ENCODE data around the gene ARMH1.

The ARMH1 gene

DNA sequence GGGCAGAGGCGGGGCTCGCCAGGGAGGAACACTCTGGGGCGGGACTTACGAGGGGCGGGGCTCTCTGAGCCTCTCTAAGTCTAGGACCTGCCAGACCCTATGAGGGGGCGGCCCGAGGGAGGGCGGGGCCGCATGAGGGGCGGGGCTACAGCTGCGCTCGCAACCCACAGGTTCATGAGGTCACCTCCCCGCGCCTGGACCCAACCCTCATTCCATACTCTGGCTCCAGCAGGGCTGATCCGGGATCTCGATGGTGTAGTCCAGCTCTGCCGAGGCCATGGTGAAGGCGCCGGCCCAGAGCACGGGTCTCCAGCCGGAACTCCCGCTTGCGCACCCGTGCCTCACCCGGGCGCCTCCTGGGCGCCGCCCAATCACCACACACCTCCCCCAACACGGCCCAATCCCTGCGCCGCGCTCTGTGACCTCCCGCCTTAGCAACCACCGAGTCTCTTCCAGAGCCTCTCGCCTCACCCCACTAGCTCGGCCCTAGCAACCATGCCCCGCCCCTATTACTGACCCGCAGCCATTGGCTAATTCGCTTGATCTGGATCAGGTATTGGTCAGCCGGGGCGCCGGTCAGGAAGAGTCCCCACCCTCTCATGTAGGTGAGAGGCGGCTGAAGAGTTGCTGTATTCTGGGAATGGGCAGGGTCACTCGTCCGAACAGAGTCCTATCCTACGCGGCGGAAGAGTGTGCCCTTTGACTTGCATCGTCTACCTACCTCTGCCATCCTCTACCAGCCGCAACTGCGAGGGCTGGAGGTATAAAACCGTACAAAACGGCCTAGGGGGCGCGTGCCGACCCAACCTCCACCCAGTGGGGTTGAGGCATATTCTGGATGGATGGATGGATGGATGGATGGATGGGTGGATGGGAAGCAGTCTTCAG, at the start of gene ARMH1, which contains the start of gene TMEM53:
ARMH1 (plus strand) TSS at position 602 of the 888 bp plus-strand sequence. CDS start 14,984 bp downstream, outside the sequence.
TMEM53 (minus strand) TSS at position 369 of the 888 bp plus-strand sequence; CDS start at position 279, 90 bp downstream.
- DNase-seq: peak; percentile 98

DNA sequence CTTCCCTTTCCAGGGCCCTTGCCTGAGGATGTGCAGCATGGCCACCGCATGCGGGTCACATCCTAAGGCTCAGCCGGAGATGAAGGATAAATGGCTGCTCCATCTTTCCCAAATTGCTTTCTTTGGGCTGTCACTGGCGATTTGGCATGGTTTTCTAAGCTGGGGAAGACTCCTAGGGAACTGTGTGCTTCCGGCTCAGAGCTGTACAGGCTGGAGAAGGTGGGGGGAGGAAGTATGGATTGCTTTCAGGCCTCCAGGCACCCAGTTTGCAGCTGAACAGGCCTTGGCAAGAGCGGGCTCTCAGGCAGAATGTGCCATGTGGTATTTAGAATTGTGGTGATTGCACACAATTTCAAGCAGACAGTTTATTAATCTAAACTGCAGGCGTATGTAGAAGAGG, 49.2 kb upstream of the ARMH1 start:
- DNase-seq: no peak

DNA sequence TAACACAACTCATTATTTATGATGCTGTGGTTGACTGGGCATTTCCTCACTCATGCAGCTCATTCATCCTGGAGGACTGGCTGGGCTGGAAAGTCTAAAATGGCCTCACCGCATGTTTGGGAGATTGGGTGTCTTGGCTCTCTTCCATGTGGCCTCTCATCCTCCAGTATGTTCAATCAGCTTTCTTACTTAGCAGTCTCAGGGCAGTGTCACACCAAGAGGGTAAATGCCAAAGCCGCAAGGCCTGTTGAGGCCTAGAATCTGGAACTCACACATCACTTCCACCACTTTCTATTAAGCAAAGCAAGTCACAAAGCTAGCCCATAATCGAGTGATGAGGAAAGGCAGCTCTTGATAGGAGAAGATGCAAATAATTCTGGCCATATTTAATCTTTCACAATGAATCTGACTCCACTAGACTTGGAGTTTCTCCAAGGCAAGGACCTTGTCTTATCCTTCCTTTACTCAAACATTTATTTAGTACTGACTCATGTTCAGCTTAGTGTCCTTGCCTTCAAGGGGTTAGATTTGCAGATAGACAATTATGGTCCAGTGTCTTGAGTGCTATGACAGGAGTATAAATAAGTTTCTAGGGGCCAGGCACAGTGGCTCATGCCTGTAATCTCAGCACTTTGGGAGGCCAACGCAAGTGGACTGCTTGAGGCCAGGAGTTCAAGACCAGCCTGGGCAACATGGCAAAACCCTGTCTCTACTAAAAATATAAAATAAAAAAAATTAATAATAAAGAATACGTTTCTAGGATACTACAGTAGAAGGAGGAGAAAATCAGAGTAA, 45.4 kb upstream of the ARMH1 start:
- DNase-seq: no peak

DNA sequence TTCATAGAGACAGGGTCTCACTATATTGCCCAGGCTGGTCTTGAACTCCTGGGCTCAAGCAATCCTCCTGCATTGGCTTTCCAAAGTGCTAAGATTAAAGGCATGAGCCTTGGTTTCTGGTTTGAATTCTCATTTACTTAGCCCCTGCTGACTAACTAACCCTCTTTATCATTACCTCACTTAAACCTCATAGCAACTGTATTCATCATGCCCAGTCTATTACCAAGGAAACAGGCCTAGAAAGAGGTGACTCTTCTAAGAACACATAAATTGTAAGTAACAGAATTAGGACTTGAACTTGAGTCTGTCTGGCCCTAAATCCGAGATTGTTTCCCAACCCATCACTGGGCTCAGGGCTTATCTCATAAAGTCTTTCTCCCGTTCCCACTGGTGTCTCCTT, 44.4 kb upstream of the ARMH1 start:
- no peak for DNase-seq

DNA sequence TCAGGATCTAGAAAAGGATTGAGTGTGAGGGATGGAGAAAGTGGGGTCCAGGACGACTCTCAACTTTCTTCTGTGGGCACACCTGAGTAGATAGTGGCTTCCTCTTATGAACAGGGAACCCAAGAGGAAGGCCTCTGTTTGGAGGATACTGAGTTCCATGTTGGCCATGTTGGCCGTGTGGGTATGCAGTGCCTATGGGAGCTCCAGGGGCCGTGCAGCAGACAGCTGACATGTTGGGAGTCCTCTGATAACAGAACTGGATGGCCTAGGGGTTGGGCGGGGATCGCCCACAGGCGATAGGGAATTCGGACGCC, 43.2 kb upstream of the ARMH1 start:
- DNase-seq: no peak

DNA sequence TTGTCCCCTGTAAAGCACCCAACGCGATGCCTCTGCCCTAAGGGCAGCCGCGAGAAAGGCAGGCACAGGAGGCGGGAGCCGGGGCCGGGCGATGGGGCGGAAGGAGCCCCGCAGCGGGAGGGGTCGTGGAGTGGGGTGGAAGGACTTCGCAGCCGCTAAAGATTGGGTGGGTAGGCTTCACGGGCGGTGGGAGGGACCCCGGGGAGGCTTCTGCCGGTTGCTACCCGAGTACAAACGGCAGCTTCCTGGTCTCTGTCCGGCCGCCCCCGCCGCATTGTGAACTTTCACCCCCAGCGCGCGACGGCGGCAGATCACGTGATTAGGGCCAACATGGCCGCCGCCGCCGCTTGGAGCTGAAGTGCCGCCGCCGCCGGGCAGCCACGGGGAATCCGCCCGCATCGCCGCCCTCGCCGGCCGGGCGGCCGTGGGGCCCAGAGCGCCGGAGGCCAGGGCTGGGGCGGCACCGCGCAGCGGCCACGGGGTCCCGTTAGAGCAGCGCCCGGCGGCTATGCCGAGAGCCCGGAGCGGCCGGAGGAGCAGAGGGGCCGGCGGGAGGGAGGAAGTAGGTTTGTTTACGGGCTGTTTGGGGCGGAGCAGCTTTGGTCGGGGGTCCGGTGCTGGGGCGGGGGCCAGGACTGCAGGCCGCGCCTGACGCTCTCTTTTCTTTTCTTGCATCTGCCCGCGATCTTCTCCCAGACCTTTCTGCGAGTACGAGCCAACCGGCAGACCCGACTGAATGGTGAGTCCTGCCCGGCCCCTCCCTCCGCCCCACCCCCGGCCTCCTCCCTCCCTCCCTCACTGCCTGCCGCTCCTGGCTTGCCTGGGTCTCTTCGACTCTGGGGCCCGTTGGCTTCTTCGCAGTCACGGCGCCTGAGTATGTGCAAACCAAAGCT, 42.6 kb upstream of the ARMH1 start:
- peak; percentile 96 for DNase-seq

DNA sequence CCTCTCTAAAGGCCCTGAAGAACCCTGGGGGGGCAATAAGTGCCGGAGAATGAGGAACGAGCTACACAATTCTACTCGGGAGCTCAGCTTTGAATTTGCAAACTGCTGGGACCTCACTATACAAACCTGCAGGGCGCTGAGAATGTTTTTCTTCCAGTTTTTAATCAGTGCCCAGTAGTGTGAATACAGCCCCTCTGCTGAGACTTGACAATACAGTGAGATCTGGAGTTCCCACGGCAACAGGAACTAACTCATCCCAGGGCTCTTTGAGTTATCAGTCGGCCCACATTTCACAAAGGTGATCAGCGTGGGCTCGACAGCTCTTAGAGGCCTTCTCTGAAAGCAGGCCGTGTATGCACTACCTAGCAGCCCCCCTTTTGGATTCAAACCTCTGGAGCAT, 41.9 kb upstream of the ARMH1 start:
- no peak for DNase-seq

DNA sequence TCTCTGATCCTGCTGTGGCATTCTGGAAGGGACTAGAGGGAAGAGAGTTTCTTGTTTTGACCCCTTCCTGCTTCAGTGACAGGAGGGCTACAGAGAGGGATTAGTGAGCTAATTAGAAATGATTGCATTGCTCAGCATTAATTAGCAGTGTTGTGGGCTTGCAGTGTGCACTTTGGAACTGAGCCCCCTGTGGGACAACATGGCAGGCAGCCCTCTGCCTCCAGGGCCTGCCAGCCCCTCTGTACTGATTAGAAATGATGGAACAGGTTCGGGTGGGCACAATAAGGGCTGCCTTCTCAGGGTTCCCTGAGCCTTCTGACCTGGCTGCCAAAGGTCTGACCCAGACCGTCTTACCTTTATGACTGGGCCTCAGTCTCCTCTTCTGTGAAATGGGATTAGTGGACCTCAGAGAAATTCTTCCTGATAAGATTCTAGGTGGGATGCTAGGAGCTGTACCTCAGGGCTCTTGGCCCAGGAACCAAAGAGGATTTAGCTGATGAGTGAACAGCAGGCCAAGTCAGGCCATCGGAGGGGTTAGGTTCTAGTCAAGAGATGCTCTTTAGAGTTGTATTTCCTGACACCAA, 39.8 kb upstream of the ARMH1 start:
- no peak for DNase-seq

DNA sequence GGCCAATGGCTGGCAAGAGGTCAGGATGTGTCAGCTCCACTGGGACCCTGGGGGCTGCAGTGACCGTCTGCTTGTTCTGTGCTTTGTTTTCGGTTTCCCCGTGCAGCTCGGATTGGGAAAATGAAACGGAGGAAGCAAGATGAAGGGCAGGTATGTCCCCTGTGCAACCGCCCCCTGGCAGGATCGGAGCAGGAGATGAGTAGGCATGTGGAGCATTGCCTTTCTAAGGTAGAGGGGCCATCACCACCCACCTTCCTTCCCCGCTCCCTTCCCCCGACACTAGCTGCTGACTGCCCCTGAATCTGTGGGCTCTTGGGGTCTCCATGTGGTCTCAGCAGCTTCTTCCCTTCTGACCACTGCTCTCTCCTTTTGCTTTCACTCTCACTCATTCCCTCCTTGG, 39.1 kb upstream of the ARMH1 start:
- no peak for DNase-seq

DNA sequence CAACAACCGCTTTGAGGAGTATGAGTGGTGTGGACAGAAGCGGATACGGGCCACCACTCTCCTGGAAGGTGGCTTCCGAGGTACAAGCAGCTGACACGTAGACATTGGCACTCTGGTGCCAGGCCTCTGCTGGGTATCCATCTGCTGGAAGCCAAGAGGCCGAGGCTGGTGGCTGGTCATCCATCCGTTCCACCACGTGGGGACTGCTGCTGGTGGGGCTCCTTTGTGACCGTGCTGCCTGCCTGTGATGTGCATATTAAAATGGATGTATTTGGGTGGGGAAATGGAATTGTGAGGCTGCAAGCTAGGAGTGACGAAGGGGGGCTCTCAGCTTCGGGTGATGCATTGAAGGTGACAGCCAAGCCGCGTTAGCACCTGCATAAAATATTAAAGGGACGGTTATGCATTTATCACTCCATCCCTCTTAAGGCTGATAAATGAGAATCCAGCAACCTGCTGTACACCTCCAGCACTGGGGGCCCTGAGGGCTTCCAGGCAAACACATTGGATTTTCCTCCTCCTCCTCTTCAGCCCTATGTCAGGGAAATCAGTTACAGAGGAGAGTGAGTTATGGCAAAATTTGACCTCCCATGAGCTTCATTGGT, 38.3 kb upstream of the ARMH1 start:
- DNase-seq: no peak

DNA sequence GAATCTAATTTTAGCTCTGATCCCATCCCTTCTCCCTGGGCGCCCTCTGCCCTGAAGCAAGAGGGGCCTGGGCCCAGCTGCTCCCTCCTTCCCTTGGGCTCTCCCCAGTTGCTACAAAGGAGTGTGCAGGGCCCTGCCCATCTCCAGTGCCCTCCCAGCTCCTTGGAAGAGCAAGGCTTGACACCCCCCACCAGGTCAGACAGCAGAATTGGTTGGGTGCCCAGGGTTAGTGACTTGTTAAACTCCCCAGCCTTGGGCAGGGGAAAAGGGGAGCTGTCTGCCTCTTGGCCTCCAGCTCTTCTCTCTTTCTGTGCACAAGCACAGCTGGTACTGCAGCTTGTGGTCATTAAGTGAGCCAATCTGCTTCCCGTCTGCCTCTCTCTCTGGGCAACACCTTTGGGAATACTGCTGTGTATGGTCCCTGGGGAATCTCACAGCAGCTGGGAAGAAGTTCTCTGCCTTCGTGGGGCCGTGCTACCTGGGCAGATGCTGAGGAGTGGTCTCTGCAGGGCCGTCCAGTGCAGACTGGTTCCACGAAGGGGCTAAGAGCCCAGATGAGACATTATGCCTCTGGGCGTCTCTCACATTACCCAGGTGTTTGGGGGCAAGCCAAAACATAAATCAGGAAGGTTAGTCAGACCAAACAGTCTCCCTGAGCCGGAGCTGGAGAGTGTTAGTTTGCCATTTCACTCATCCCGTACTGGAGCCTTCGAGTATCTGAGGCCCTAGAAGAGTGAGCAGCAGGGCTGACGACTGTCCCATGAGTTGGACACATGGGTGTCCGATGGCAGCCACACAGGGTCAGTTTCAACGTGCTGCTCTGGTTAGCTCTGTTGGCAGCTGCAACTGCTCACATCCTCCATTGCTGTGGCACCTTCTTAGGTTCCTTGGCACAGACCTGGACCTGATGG, 37.6 kb upstream of the ARMH1 start:
- no peak for DNase-seq

DNA sequence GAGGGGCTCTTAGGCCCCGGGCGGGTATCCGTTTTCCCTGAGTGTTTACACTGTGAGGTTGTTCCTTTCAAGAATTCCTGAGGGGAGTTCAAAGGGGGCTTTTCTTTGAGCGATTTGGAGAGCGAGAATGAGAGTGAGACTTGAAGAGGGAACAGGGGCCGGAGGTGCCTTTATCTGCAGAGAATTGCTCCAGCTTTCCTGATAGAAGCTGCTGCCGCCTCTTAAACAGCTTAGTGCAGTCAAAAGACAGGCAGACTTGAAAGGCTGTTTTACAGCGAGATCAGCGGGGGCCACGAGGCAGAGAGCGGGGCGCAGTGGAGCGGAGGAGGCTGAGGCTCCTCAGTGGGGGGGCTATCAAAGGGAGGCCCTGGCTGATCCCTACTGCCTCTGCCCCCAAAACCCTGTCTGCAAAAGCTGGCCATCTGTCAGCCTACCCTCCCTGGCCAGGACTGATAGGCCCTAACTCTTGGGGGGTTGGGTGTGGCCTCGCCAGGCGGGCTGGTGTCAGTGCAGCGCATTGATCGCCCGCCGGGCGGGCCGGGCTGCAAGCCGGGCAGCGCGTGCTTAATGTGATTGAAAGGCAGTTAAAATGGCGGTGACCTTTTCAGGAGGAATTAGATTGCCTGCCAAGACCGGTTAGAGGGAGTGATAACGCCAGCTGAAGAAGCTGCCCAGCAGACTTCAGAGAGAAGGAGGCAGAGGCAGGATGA, 36.7 kb upstream of the ARMH1 start:
- no peak for DNase-seq

DNA sequence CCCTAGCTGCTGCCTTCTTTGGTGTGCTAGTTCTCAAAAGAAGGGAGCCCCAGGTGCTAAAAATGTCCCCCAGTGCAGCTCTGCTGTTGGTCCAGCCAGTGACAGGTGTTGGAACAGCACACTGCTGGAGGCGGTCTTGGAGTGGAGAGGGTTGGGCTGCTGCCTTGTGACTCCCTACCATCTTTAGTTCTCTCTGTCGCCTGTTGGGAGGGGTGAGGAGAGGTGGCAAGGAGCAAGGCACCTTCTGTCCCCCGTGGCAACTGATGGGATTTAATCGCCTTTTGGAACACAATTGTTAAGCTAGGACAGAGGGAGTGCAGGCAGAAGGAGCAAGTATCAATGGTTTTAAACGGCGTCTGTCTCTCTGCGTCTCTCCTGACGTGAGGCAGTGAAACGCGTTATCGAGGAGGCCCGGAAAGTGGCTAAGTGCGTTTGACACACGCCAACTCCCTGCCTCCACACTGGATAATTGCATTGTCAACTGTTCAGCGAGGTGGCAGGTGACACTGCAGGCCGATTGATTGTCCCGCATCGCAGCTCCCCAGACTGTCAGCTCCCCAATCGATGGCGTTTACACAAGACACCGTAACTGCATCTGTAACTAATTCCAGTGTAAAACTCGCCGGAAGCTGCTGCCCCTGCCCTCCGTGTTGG, 34.2 kb upstream of the ARMH1 start:
- DNase-seq: no peak

DNA sequence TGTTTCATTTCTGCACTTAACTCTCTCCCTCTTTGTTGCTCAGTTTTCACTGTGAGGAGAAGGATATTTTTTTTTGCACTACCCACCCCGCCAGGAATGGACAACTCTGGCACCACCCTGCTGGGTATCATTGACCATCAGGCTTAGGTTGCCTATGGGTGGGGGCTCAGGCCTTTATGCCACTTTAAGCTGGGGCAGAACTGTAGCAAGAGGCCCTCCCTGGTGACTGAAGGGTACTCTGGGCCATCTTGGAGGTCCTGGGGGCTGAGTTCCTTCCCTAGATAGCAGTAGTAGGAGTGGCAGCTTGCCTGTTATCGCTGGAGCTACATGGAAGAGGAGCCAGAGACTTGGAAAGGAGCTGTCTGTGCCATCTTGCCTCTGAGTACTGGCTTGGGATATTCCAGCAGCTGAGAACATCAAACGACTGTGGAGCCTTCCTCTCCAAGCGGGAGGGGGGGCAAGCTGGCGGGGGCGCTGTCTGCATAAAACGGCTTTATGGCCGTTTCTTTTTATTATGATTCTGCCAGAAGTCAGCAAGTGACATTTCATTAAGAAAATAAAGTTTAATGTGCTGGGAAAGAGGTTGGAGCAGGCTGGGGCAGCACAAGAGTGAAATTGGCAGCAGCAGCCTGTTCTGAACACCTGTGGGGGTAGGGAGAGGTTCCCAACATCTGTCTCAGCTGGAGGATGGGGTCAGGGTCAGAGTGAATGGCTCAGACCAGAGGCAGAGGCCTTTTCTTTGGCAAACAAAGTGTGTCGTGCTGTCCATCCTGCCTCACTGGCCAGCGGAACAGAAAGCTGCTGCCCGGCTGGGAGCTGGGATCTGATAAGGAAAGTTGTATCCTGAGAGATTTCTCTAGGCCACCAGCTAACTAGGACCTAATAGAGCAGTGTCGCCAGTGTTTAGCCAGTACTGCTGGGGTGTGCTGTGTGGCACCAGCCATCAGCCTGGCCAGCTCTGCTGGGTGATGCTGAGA, 33.1 kb upstream of the ARMH1 start:
- no peak for DNase-seq

DNA sequence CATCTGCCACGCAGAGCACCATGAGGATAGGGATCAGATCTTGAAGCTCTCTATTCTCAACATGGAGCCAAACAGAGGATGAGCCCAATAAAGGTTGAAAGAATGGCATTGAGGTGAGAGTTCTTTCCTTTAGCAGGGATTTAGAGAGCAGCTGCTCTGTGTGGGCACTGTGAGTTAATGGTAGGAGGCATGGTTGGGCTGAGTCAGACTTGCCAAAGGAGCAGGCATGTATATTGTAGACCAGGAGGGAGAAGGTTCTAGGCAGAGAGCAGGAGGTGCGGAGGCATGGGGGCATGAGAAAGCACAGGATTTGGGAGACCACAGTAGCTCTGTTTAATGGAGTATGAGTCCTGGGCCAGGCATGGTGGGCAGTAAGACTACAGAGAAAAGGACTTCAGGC, 32.3 kb upstream of the ARMH1 start:
- no peak for DNase-seq

DNA sequence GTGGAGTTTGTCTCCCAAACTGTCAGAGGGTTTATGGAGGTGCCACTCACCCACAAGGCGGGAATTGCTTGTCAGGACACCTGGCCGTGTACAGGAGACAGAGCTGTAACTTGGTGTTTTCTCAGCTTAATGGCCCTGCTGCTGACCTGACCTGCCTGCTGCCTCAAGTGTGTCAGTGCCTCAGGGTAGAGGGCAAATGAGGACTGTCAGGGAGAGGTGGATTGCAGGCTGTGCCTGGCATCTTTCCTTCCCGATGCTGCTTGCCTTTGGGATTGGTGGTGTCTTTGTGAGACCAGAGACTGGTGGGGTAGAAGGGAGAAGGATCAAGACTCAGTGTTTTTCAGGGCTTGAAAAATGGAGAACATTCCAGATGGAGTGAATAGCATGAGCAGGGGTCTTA, 31.6 kb upstream of the ARMH1 start:
- DNase-seq: no peak

DNA sequence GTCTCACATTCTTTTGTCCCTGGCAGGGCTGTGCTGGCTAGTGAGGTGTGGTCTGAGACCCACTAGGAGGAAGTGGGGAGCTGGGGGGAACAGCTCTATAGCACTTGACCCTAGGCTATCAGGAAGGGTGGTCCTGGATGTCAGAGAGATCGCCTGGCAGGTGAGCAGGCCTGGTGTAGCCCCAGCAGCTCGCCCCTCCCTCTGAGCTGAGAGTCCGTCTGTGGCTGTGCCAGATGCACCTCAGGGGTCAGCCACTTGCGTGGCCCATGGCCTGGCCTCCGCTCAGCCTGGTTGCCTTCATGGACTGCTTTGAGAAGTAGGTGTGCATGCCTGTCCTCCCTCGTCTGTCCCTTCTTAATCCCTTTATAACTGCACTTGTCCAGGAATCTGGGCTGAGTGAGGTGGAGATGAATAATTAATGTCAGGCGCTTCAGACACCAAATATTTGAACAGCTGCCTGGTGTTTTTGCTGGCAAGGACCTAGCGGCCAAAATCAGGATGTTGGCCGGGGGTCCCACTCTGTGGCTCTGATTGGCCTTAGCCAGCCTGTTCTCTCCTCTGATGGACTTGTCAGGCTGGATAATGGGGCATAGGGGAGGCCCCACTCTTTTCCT, 30.7 kb upstream of the ARMH1 start:
- DNase-seq: no peak

DNA sequence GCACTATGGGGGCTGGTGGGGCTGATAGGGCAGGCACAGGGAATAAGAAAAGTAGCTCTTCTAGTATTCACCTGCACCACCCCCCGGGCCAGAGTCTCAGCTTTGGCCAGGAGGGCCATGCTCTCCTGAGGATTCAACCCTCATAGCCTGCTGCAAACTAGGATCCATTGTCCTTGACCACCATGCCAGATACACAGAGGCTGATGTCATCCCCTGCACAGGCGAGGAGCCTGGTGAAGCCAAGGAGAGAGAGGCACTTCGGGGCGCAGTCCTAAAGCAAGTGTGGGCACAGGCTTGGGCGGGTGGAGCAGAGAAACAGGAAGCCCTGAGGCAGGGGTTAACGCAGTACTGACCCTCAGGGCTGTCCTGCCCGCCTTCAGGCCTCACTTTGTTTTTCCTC, 29.7 kb upstream of the ARMH1 start:
- no peak for DNase-seq
